NCI-H460 (cell line): ENCODE measurements around the gene ATG14. TPM values are rescaled to one million over a fixed set of nuclear protein-coding genes. Genes with fewer than 3 reads are reported as not detected.

Source experiments
- DNase-seq: peaks from one replicate; pipeline ENCODE4 v3.0.0-alpha.2; 2016; ENCODE audit warnings: low read depth; ENCODE audit errors: extremely low read depth
- small RNA-seq, 2 experiments: library from RNA; depleted of rRNA; stranded (forward); fragments of <200 nt; gene quantifications; one replicate each; pipeline ENCODE3, GENCODE V24; 2014
- total RNA-seq: library from RNA; depleted of rRNA; stranded (reverse); fragments of >200 nt; shearing (Covaris generic); gene quantifications from 2 replicates; pipeline ENCODE4 v1.2.3, GENCODE V29; 2014; rRNA removed

Gene ATG14
- total RNA-seq, 1 experiment from 2014 or later, result 13.1 TPM

DNA sequence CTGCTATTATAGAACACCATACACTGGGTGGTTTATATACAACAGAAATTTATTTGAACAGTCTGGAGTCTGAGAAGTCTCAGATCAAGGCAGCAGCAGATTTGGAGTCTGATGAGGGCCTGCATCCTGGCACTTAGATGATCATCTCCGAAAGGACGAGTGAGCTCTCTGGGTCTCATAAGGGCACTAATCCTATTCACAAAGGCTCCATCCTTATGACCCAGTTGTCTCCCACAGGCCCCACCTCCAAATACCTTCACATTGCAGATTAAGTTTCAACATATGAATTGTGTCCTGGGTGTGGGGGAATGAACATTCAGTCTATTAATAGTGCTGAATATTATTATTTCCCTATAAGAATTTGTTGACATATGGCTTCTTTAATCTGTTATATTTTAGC is 86.8 kb downstream of the ATG14 start:
- no peak for DNase-seq

DNA sequence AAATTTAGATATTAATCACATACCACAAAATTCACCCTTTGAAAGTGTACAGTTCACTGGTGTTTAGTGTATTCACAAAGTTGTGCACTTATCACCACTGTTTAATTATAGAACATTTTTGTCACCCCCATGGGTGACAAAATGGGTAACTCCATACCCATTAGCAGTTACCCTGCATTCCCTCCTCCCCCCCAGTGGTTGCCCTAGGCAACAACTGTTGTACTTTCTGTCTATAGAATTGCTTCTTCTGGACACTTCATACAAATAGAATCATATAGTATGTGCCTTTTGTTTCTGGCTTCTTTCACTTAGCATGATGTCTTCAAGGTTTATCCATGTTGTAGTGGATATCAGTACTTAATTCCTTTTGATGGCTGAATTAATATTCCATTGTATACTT is 87.7 kb downstream of the ATG14 start:
- no peak for DNase-seq

DNA sequence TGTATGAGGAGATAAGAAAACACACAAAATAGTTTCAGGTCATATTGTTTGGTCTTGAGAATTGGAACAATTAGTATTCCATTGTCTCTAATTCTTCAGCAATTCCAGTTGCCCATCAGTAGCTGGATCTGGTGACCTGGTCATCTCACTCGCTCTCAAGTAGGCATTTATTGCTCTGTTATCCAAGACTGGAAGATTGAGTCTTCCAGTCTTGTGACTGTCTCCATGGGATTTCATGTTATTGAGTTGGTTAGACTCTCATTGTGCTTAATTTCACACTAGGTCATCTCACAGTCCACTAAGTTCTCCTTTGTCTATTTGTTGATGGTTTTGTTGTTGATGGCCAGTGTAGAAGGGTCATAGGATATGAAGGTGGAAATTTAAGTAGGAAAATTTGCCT is 92.9 kb downstream of the ATG14 start:
- no peak for DNase-seq

DNA sequence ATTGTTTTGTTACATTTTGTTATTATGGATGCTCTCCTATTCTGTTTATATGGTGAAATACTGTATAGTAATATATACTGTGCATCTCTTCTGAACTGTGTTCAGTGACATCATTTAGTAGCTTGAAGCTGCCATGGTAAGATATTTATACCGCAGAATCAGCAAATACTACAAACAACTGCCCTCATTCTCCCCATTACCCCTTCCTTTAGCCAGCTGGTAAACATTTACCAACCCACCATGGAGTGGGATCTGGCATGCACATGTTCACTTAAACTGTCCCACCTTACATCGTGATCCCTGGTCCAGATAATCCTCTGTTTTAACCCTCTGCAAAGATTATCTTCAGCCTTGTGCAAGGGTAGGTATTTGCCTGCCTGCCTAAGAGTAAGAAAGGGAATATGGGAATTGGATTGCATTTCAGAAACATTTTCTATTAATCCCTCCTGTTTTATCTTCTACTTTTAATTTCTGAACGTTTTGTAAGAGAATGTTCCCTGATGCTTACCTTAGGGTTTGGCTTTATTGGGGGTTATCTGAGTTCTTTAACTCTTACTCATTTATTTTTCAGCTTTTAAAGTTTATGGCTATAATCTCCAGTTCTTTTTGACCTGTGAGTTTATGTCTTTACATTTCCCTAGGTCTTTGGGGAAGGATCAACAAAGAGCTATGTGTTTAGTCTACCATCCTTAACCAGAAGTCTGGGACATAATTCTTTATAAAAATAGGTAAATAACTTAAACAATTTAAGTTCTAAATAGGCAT is 93.9 kb downstream of the ATG14 start:
- DNase-seq, result no peak

- no peak for DNase-seq
Measured at GRCh38 chr14:55316564-55316963, 95.1 kb downstream of the ATG14 start.

Small RNAs within 50 kb of the gene (small RNA-seq; reads per million reads assigned to genes)
- gene AL356801.1, result 0 reads per million in 2 experiments

Other genes starting within 250 kb of the ATG14 start
- gene DLGAP5, start 220.2 kb downstream of the ATG14 start, total RNA-seq, result 55.2 and 55.6 TPM in 2 replicates
- gene FBXO34, start 140.4 kb downstream of the ATG14 start, total RNA-seq, result 19.8 and 21.4 TPM in 2 replicates
- not detected in 2 replicates for gene TBPL2, start 28.8 kb upstream of the ATG14 start, total RNA-seq
- gene KTN1, start 168.4 kb upstream of the ATG14 start, total RNA-seq, result 177 and 202 TPM in 2 replicates